RPMI8226 (cell line): Measurements from ENCODE around the gene GMDS.

Experiments used
- DNase-seq: peaks from one replicate; pipeline ENCODE4 v3.0.0-alpha.2; 2015

Gene GMDS

GRCh38 chr6:1724124-1724523, 521.3 kb downstream of the GMDS start:
- DNase-seq, result no peak

GRCh38 chr6:1722801-1723200, 522.6 kb downstream of the GMDS start:
- DNase-seq, result no peak

GRCh38 chr6:1720620-1721322, 524.6 kb downstream of the GMDS start:
- no peak for DNase-seq

- DNase-seq, result no peak
These were observed 525.5 kb downstream of the GMDS start for GRCh38 chr6:1719922-1720321.

- DNase-seq, result no peak
These were observed 528.5 kb downstream of the GMDS start for GRCh38 chr6:1716868-1717267.

- DNase-seq, result no peak
These were observed 529.0 kb downstream of the GMDS start for GRCh38 chr6:1716396-1716795.

- DNase-seq, result no peak
These were observed 530.1 kb downstream of the GMDS start for GRCh38 chr6:1715336-1715735.

GRCh38 chr6:1714654-1715053, 530.8 kb downstream of the GMDS start:
- DNase-seq, result no peak

GRCh38 chr6:1713016-1713600, 532.3 kb downstream of the GMDS start:
- DNase-seq, result no peak

- no peak for DNase-seq
These were observed 533.0 kb downstream of the GMDS start for GRCh38 chr6:1712451-1712850.

- no peak for DNase-seq
These were observed 534.3 kb downstream of the GMDS start for GRCh38 chr6:1711136-1711535.

- no peak for DNase-seq
These were observed 536.2 kb downstream of the GMDS start for GRCh38 chr6:1709234-1709641.

- DNase-seq, result no peak
These were observed 536.6 kb downstream of the GMDS start for GRCh38 chr6:1708820-1709219.

- DNase-seq, result no peak
These were observed 537.3 kb downstream of the GMDS start for GRCh38 chr6:1708122-1708521.

- DNase-seq, result no peak
These were observed 539.8 kb downstream of the GMDS start for GRCh38 chr6:1705630-1706029.

GRCh38 chr6:1705183-1705582, 540.2 kb downstream of the GMDS start:
- DNase-seq, result no peak

- DNase-seq, result no peak
These were observed 540.7 kb downstream of the GMDS start for GRCh38 chr6:1704711-1705110.

- DNase-seq, result no peak
These were observed 541.5 kb downstream of the GMDS start for GRCh38 chr6:1703923-1704322.

GRCh38 chr6:1703091-1703855, 542.1 kb downstream of the GMDS start:
- DNase-seq, result no peak

- no peak for DNase-seq
These were observed 542.8 kb downstream of the GMDS start for GRCh38 chr6:1702580-1703051.

GRCh38 chr6:1701668-1702353, 543.6 kb downstream of the GMDS start:
- DNase-seq, result no peak

- no peak for DNase-seq
These were observed 545.0 kb downstream of the GMDS start for GRCh38 chr6:1700278-1700967.

- no peak for DNase-seq
These were observed 546.9 kb downstream of the GMDS start for GRCh38 chr6:1698527-1698926.
